Thymus (tissue), 11 donors: ENCODE results near the gene MRPL51. TPM values are rescaled to one million over a fixed set of nuclear protein-coding genes. Genes with fewer than 3 reads are reported as not detected.
"Not testable (repeated sequence)": the region's sequence is repeated elsewhere in the genome, so short reads cannot be mapped to it uniquely, and the experiment has no call there.

Source experiments
- DNase-seq, 9 donors: peaks; one replicate each; pipeline ENCODE4 v3.0.0-alpha.2; 2013; ENCODE audit warnings: low spot score in 9 of 9, low read depth in 6 of 9, missing footprints in 1 of 9
- H3K27ac ChIP-seq, 2 donors: one replicate each; pipeline ENCODE4 v1.5.1; 2013; ENCODE audit warnings: control low read depth in 1 of 2, low read depth in 1 of 2, low read length in 1 of 2, mild to moderate bottlenecking in 1 of 2, moderate library complexity in 1 of 2
- H3K27me3 ChIP-seq, 2 donors: one replicate each; pipeline ENCODE4 v1.5.1; 2013; ENCODE audit warnings: low read length in 1 of 2; ENCODE audit not compliant: control insufficient read depth in 2 of 2, insufficient read depth in 1 of 2
- H3K36me3 ChIP-seq, 2 donors: one replicate each; pipeline ENCODE4 v1.5.1; 2013; ENCODE audit warnings: low read length in 1 of 2, mild to moderate bottlenecking in 1 of 2, moderate library complexity in 1 of 2; ENCODE audit not compliant: control insufficient read depth in 2 of 2, insufficient read depth in 2 of 2
- H3K4me1 ChIP-seq, 2 donors: one replicate each; pipeline ENCODE4 v1.5.1; 2013; ENCODE audit warnings: low read length in 2 of 2; ENCODE audit not compliant: control insufficient read depth in 2 of 2, insufficient read depth in 2 of 2
- H3K4me3 ChIP-seq, 2 donors: one replicate each; pipeline ENCODE4 v1.5.1; 2013; ENCODE audit warnings: low read length in 2 of 2, control low read depth in 1 of 2, mild to moderate bottlenecking in 1 of 2
- H3K9me3 ChIP-seq, 2 donors: one replicate each; pipeline ENCODE4 v1.5.1; 2013; ENCODE audit warnings: low read length in 1 of 2, mild to moderate bottlenecking in 1 of 2; ENCODE audit not compliant: control insufficient read depth in 2 of 2, insufficient read depth in 1 of 2
- WGBS: extraction: QIAGEN DNeasy Blood & Tissue Kit; methylation state at CpG from one replicate; pipeline ENCODE4 v1.1.7; 2013; 5-methylcytosine and 5-hydroxymethylcytosine counted together
- polyA plus RNA-seq: library from polyadenylated mRNA; stranded (reverse); fragments of 200-250 nt; gene quantifications from one replicate; pipeline ENCODE4 v1.2.3, GENCODE V29; 2013
- total RNA-seq: library from RNA; stranded (reverse); fragments of 120-200 nt; gene quantifications from one replicate; pipeline ENCODE4 v1.2.4, GENCODE V29; 2013
- donor health status: healthy.

The MRPL51 gene
- total and polyA plus RNA-seq, 2 donors: 136 to 252 TPM

GRCh38 chr12:6476489-6476888, 16.6 kb downstream of the MRPL51 start:
- Histone ChIP-seq H3K36me3 (no peaks in the 10 kb centered on the region), H3K4me1 (peaks cover 4 to 6% of the 10 kb centered on the region in 2 donors), H3K27ac (no peak overlapping the region), H3K27me3 (no peaks in the 10 kb centered on the region), H3K9me3 (no peaks in the 10 kb centered on the region), H3K4me3 (no peak overlapping the region)
- WGBS: 58% methylated on average over 3 of the region's 3 CpGs
- no peak for DNase-seq

- not testable (repeated sequence) for H3K9me3 ChIP-seq, H3K4me3 ChIP-seq, H3K27ac ChIP-seq, DNase-seq, H3K27me3 ChIP-seq, H3K36me3 ChIP-seq
- WGBS: 97% methylated on average over 43 of the region's 48 CpGs
- H3K4me1 ChIP-seq: peaks cover 9 to 10% of the 10 kb centered on the region in 2 donors
Observed at GRCh38 chr12:6475233-6475975, 17.7 kb downstream of the MRPL51 start.

- no peak overlapping the region for H3K4me3 ChIP-seq
- H3K27ac ChIP-seq: no peak overlapping the region
- H3K36me3 ChIP-seq: peaks cover 3 to 11% of the 10 kb centered on the region in 2 donors
- DNase-seq: no peak
- no peaks in the 10 kb centered on the region for H3K27me3 ChIP-seq
- WGBS: 92% methylated on average over 11 of the region's 11 CpGs
- H3K4me1 ChIP-seq: peaks cover 24 to 29% of the 10 kb centered on the region in 2 donors
- no peaks in the 10 kb centered on the region for H3K9me3 ChIP-seq
Observed at GRCh38 chr12:6472491-6472890, 20.6 kb downstream of the MRPL51 start.

- 97% methylated on average over 1 of the region's 1 CpG for WGBS
- Histone ChIP-seq H3K36me3 (peaks cover 3 to 13% of the 10 kb centered on the region in 2 donors), H3K27me3 (no peaks in the 10 kb centered on the region), H3K4me1 (peaks cover 24 to 29% of the 10 kb centered on the region in 2 donors), H3K4me3 (no peak overlapping the region), H3K27ac (no peak overlapping the region), H3K9me3 (no peaks in the 10 kb centered on the region)
- DNase-seq: no peak
Observed at GRCh38 chr12:6471989-6472360, 21.1 kb downstream of the MRPL51 start.

GRCh38 chr12:6470375-6471163, 22.5 kb downstream of the MRPL51 start, which contains the start of gene VAMP1:
Gene VAMP1, minus strand, starts transcription at chr12:6470677. Its CDS starts 146 bp downstream, at chr12:6470531.
- DNase-seq: peak in 8 of 9 donors; percentile 78 to 94 (median 89)
- Histone ChIP-seq H3K27me3 (no peaks in the 10 kb centered on the region), H3K4me3 (peak within 1 kb of the TSS; percentile 76 to 85), H3K36me3 (peaks cover 15 to 25% of the 10 kb centered on the region in 2 donors), H3K27ac (peak within 1 kb of the TSS; percentile 93 to 95), H3K4me1 (peaks cover 19 to 33% of the 10 kb centered on the region in 2 donors), H3K9me3 (no peaks in the 10 kb centered on the region)
- WGBS: under 1% methylated on average over 69 of the region's 69 CpGs

GRCh38 chr12:6469609-6470374, 23.3 kb downstream of the MRPL51 start:
- peaks cover 16 to 31% of the 10 kb centered on the region in 2 donors for H3K36me3 ChIP-seq
- peak overlapping the region; percentile 93 to 95 for H3K27ac ChIP-seq
- H3K4me3 ChIP-seq: peak overlapping the region; percentile 76 to 85
- H3K27me3 ChIP-seq: no peaks in the 10 kb centered on the region
- WGBS: 34% methylated on average over 16 of the region's 16 CpGs
- H3K9me3 ChIP-seq: no peaks in the 10 kb centered on the region
- peaks cover 21 to 40% of the 10 kb centered on the region in 2 donors for H3K4me1 ChIP-seq
- DNase-seq: peak in 1 of 9 donors; percentile 50

GRCh38 chr12:6469092-6469491, 24.0 kb downstream of the MRPL51 start:
- Histone ChIP-seq H3K4me1 (peaks cover 28 to 47% of the 10 kb centered on the region in 2 donors), H3K4me3 (peak overlapping the region; percentile 76 to 85), H3K9me3 (peaks cover 0 to 4% of the 10 kb centered on the region in 2 donors), H3K27me3 (no peaks in the 10 kb centered on the region), H3K27ac (no peak overlapping the region), H3K36me3 (peaks cover 23 to 38% of the 10 kb centered on the region in 2 donors)
- DNase-seq: no peak
- WGBS: 90% methylated on average over 6 of the region's 6 CpGs

- H3K4me1 ChIP-seq: peaks cover 37 to 55% of the 10 kb centered on the region in 2 donors
- H3K36me3 ChIP-seq: peaks cover 31 to 47% of the 10 kb centered on the region in 2 donors
- H3K27me3 ChIP-seq: no peaks in the 10 kb centered on the region
- H3K27ac ChIP-seq: no peak overlapping the region
- H3K9me3 ChIP-seq: peaks cover 0 to 4% of the 10 kb centered on the region in 2 donors
- DNase-seq: no peak
- H3K4me3 ChIP-seq: no peak overlapping the region
Observed at GRCh38 chr12:6468283-6468575, 24.8 kb downstream of the MRPL51 start.
